ENCODE results near the gene NPEPL1.
A peak's percentile ranks its signal among the peaks of the same experiment; 100 is the strongest.

The NPEPL1 gene

GRCh38 chr20:58650181-58650775 is 42.3 kb upstream of the NPEPL1 start:
- H3K27ac ChIP-seq: peak overlapping the region; percentile 94
- H3K9me3 ChIP-seq: no peaks in the 10 kb centered on the region
- H3K36me3 ChIP-seq: peaks cover 2% of the 10 kb centered on the region
- peak overlapping the region; percentile 91 for H3K4me2 ChIP-seq
- peaks cover 28% of the 10 kb centered on the region for H3K4me1 ChIP-seq
- peak overlapping the region; percentile 99 for H3K4me3 ChIP-seq
- H3K9ac ChIP-seq: peak overlapping the region; percentile 93
- no peak for TF ChIP-seq Cebpa-rat (IDR thresholded peaks at IDR 0.05)
- H3K27me3 ChIP-seq: peaks cover 19% of the 10 kb centered on the region
- peaks cover 38% of the 10 kb centered on the region for H4K20me1 ChIP-seq

- no peaks in the 10 kb centered on the region for H3K9me3 ChIP-seq
- peaks cover 44% of the 10 kb centered on the region for H4K20me1 ChIP-seq
- H3K27me3 ChIP-seq: peaks cover 19% of the 10 kb centered on the region
- peak within 1 kb of the TSS; percentile 93 for H3K9ac ChIP-seq
- no peak for TF ChIP-seq Cebpa-rat (IDR thresholded peaks at IDR 0.05)
- H3K27ac ChIP-seq: peak within 1 kb of the TSS; percentile 94
- H3K4me2 ChIP-seq: peak within 1 kb of the TSS; percentile 91
- peaks cover 35% of the 10 kb centered on the region for H3K4me1 ChIP-seq
- H3K4me3 ChIP-seq: peak within 1 kb of the TSS; percentile 99
- peaks cover 8% of the 10 kb centered on the region for H3K36me3 ChIP-seq
Observed at GRCh38 chr20:58650776-58651558, 41.6 kb upstream of the NPEPL1 start, which contains the start of gene STX16. Gene STX16 (plus strand): TSS chr20:58651283. CDS start chr20:58652007, 724 bp downstream.

- H3K4me1 ChIP-seq: peaks cover 40% of the 10 kb centered on the region
Observed at GRCh38 chr20:58651559-58651945, 41.0 kb upstream of the NPEPL1 start.

GRCh38 chr20:58651946-58652605 is 40.5 kb upstream of the NPEPL1 start:
- Histone ChIP-seq H3K27ac (peak overlapping the region; percentile 94), H4K20me1 (peaks cover 56% of the 10 kb centered on the region), H3K27me3 (peaks cover 19% of the 10 kb centered on the region), H3K4me2 (peak overlapping the region; percentile 91), H3K4me1 (peaks cover 44% of the 10 kb centered on the region), H3K36me3 (peaks cover 10% of the 10 kb centered on the region), H3K4me3 (peak overlapping the region; percentile 99), H3K9ac (peak overlapping the region; percentile 93), H3K9me3 (no peaks in the 10 kb centered on the region)
- TF ChIP-seq Cebpa-rat (IDR thresholded peaks at IDR 0.05): no peak

More at GRCh38 chr20:58651559-58651945, 41.0 kb upstream of the NPEPL1 start:
- Histone ChIP-seq H4K20me1 (peaks cover 50% of the 10 kb centered on the region), H3K9me3 (no peaks in the 10 kb centered on the region), H3K27ac (peak overlapping the region; percentile 94), H3K36me3 (peaks cover 10% of the 10 kb centered on the region), H3K9ac (peak overlapping the region; percentile 93), H3K27me3 (peaks cover 19% of the 10 kb centered on the region), H3K4me3 (peak overlapping the region; percentile 99), H3K4me2 (peak overlapping the region; percentile 91)
- no peak for TF ChIP-seq Cebpa-rat (IDR thresholded peaks at IDR 0.05)

- Histone ChIP-seq H3K4me3 (peak overlapping the region; percentile 99), H3K27me3 (peaks cover 19% of the 10 kb centered on the region), H3K4me2 (peak overlapping the region; percentile 91), H3K9ac (peak overlapping the region; percentile 93), H3K4me1 (peaks cover 44% of the 10 kb centered on the region), H4K20me1 (peaks cover 62% of the 10 kb centered on the region), H3K9me3 (no peaks in the 10 kb centered on the region), H3K27ac (peak overlapping the region; percentile 94), H3K36me3 (peaks cover 10% of the 10 kb centered on the region)
- TF ChIP-seq Cebpa-rat (IDR thresholded peaks at IDR 0.05): no peak
Observed at GRCh38 chr20:58652606-58653294, 39.9 kb upstream of the NPEPL1 start.

GRCh38 chr20:58654337-58654736 is 38.3 kb upstream of the NPEPL1 start:
- peaks cover 41% of the 10 kb centered on the region for H3K4me1 ChIP-seq
- no peak overlapping the region for H3K4me3 ChIP-seq
- peaks cover 10% of the 10 kb centered on the region for H3K36me3 ChIP-seq
- no peak for TF ChIP-seq Cebpa-rat (IDR thresholded peaks at IDR 0.05)
- no peak overlapping the region for H3K4me2 ChIP-seq
- no peak overlapping the region for H3K27ac ChIP-seq
- peaks cover 78% of the 10 kb centered on the region for H4K20me1 ChIP-seq
- no peaks in the 10 kb centered on the region for H3K9me3 ChIP-seq
- no peak overlapping the region for H3K9ac ChIP-seq
- H3K27me3 ChIP-seq: peaks cover 10% of the 10 kb centered on the region

- Histone ChIP-seq H3K4me1 (peaks cover 48% of the 10 kb centered on the region), H3K27me3 (no peaks in the 10 kb centered on the region), H4K20me1 (peaks cover 90% of the 10 kb centered on the region), H3K4me2 (0 out of 2 replicates have a peak overlapping the region, but pooled peaks have one; percentile 2), H3K36me3 (peaks cover 10% of the 10 kb centered on the region), H3K9me3 (no peaks in the 10 kb centered on the region), H3K27ac (no peak overlapping the region), H3K4me3 (no peak overlapping the region), H3K9ac (0 out of 2 replicates have a peak overlapping the region, but pooled peaks have one; percentile 8)
- TF ChIP-seq Cebpa-rat (IDR thresholded peaks at IDR 0.05): no peak
Observed at GRCh38 chr20:58655328-58656107, 37.1 kb upstream of the NPEPL1 start.

- TF ChIP-seq Cebpa-rat (IDR thresholded peaks at IDR 0.05): no peak
- Histone ChIP-seq H3K27ac (no peak overlapping the region), H3K9ac (no peak overlapping the region), H4K20me1 (peaks cover 96% of the 10 kb centered on the region), H3K36me3 (peaks cover 21% of the 10 kb centered on the region), H3K4me2 (no peak overlapping the region), H3K4me1 (peaks cover 61% of the 10 kb centered on the region), H3K27me3 (no peaks in the 10 kb centered on the region), H3K9me3 (no peaks in the 10 kb centered on the region), H3K4me3 (no peak overlapping the region)
Observed at GRCh38 chr20:58656831-58657230, 35.8 kb upstream of the NPEPL1 start.

- peaks cover 26% of the 10 kb centered on the region for H3K36me3 ChIP-seq
- H3K4me1 ChIP-seq: peaks cover 64% of the 10 kb centered on the region
- TF ChIP-seq Cebpa-rat (IDR thresholded peaks at IDR 0.05): no peak
Observed at GRCh38 chr20:58657262-58657661, 35.3 kb upstream of the NPEPL1 start.

More at GRCh38 chr20:58657262-58657661, 35.3 kb upstream of the NPEPL1 start:
- Histone ChIP-seq H4K20me1 (peaks cover 99% of the 10 kb centered on the region), H3K9me3 (no peaks in the 10 kb centered on the region), H3K4me3 (no peak overlapping the region), H3K4me2 (no peak overlapping the region), H3K27ac (no peak overlapping the region), H3K27me3 (no peaks in the 10 kb centered on the region), H3K9ac (no peak overlapping the region)

All from BLaER1 (cell line).